Upper lobe of left lung (tissue), 4 donors: ENCODE results near the gene WASF2.

Source experiments
- CTCF ChIP-seq, 6 experiments: fragments of 450-650 bp in 4 of 6; fragments of 200-600 bp in 2 of 6; sonication (generic) in 2 of 6; IDR thresholded peaks; one replicate each; pipeline ENCODE4 v1.5.1; 2016 to 2019; ENCODE audit warnings: antibody characterized with exemption in 6 of 6
- EP300 ChIP-seq, 4 donors: sonication (generic); formaldehyde crosslinking; IDR thresholded peaks; one replicate each; pipeline ENCODE4 v1.5.1; 2017; ENCODE audit warnings: antibody characterized with exemption in 4 of 4, control low read depth in 2 of 4
- POLR2A ChIP-seq, 4 donors: fragments of 450-650 bp; IDR thresholded peaks; one replicate each; pipeline ENCODE4 v1.5.1; 2016 to 2017; ENCODE audit warnings: antibody characterized with exemption in 4 of 4, mild to moderate bottlenecking in 2 of 4
- POLR2AphosphoS5 ChIP-seq, 2 donors: sonication (generic); formaldehyde crosslinking; IDR thresholded peaks; one replicate each; pipeline ENCODE4 v1.5.1; 2017; ENCODE audit warnings: antibody characterized with exemption in 2 of 2

DNA sequence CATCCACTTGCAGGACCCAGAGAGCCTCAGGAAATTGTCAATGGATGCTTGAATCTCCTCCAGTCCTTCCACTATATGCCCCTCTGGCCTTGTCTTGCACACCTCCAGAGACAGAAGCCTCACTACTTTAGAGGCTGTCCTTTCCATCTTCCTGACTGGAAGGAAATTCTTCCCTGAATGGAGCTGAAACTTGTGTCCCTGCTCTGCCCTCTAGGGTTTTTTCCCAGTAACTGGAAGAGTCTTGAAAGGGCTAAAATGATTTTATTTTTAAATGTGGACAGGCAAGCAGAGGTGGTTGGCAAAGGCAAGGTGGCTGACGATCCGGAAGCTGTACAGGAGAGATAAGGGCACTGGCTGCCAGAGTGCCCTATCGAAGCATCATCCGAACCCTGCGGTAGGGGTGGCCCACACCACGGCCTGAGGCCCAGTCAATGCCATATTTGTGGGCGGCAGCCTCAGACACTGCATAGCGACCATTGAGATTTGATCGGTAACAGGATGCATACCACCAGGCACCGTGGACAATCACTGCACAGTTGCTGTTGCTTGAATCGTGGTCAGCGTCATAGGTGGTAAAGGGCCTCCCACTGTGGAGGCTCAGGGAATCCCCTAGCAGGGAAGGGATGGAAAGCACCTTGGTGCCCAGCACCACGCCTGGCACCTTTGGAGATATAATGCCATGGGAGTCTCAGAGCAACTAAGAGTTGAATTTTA, 120.9 kb downstream of the WASF2 start:
- peak in 4 of 6 experiments; percentile 14 to 32 (median 20) for TF ChIP-seq CTCF (IDR thresholded peaks at IDR 0.05)
- TF ChIP-seq POLR2AphosphoS5 (IDR thresholded peaks at IDR 0.05) = peak; percentile 49 to 65
- TF ChIP-seq POLR2A (IDR thresholded peaks at IDR 0.05) = no peak
- peak in 1 of 4 donors; percentile 4 for TF ChIP-seq EP300 (IDR thresholded peaks at IDR 0.05)
